Astrocyte (in vitro differentiated cells and primary cell): ENCODE data around the gene MPRIP. TPM values are rescaled to one million over a fixed set of nuclear protein-coding genes. Genes with fewer than 3 reads are reported as not detected.
A peak's percentile ranks its signal among the peaks of the same experiment; 100 is the strongest.

Experiments
- DNase-seq: peaks from one replicate; pipeline ENCODE4 v3.0.0-alpha.2; 2010; ENCODE audit warnings: low read depth
- FAIRE-seq: peaks from 2 replicates; lab custom pipeline; 2011; peaks lifted over from hg19 to GRCh38; lab: Jason Lieb, UNC
- H2AFZ ChIP-seq: 2 replicates; pipeline ENCODE4 v1.6.0; 2012; ENCODE audit warnings: low read depth, low read length, inconsistent platforms
- H3K27ac ChIP-seq: 2 replicates; pipeline ENCODE4 v1.5.1; 2011; ENCODE audit warnings: low read depth, low read length, inconsistent platforms
- H3K27me3 ChIP-seq: 2 replicates; pipeline ENCODE4 v1.6.0; 2011; ENCODE audit warnings: low read length, inconsistent platforms; ENCODE audit not compliant: insufficient read depth
- H3K36me3 ChIP-seq: 2 replicates; pipeline ENCODE4 v1.5.1; 2011; ENCODE audit warnings: low read length, inconsistent platforms; ENCODE audit not compliant: insufficient read depth
- H3K4me1 ChIP-seq: 2 replicates; pipeline ENCODE4 v1.5.1; 2011; ENCODE audit warnings: low read length, inconsistent platforms; ENCODE audit not compliant: insufficient read depth
- H3K4me2 ChIP-seq: 2 replicates; pipeline ENCODE4 v1.6.0; 2012; ENCODE audit warnings: low read length, inconsistent platforms
- H3K4me3 ChIP-seq: 2 replicates; pipeline ENCODE4 v1.5.1; 2011; ENCODE audit warnings: low read depth, mild to moderate bottlenecking, low read length, inconsistent platforms; ENCODE audit not compliant: insufficient read depth
- H3K79me2 ChIP-seq: 2 replicates; pipeline ENCODE4 v1.6.0; 2012; ENCODE audit warnings: mild to moderate bottlenecking, low read length, inconsistent platforms; ENCODE audit not compliant: insufficient read depth
- H3K9ac ChIP-seq: 2 replicates; pipeline ENCODE4 v1.6.0; 2012; ENCODE audit warnings: mild to moderate bottlenecking, low read length, inconsistent platforms
- H3K9me3 ChIP-seq: 2 replicates; pipeline ENCODE4 v1.5.1; 2012; ENCODE audit warnings: low read depth, mild to moderate bottlenecking, low read length, inconsistent platforms; ENCODE audit not compliant: insufficient read depth
- H4K20me1 ChIP-seq: 2 replicates; pipeline ENCODE4 v1.6.0; 2012; ENCODE audit warnings: low read length, inconsistent platforms; ENCODE audit not compliant: insufficient read depth
- H3K27ac Mint-ChIP-seq: one replicate; pipeline ENCODE4 v1.8.0; 2021; ENCODE audit warnings: mild to moderate bottlenecking, mixed read lengths; ENCODE audit not compliant: unreplicated experiment
- H3K27me3 Mint-ChIP-seq: one replicate; pipeline ENCODE4 v1.8.0; 2021; ENCODE audit warnings: low read depth, mixed read lengths; ENCODE audit not compliant: unreplicated experiment
- H3K36me3 Mint-ChIP-seq: one replicate; pipeline ENCODE4 v1.8.0; 2021; ENCODE audit warnings: low read depth, mixed read lengths; ENCODE audit not compliant: unreplicated experiment
- H3K4me1 Mint-ChIP-seq: one replicate; pipeline ENCODE4 v1.8.0; 2021; ENCODE audit warnings: low read depth, mixed read lengths; ENCODE audit not compliant: unreplicated experiment
- H3K4me3 Mint-ChIP-seq: one replicate; pipeline ENCODE4 v1.8.0; 2021; ENCODE audit warnings: mild to moderate bottlenecking, moderate library complexity, mixed read lengths; ENCODE audit not compliant: unreplicated experiment
- H3K9me3 Mint-ChIP-seq: one replicate; pipeline ENCODE4 v1.8.0; 2021; ENCODE audit warnings: mild to moderate bottlenecking, mixed read lengths; ENCODE audit not compliant: unreplicated experiment
- CTCF ChIP-seq: IDR thresholded peaks from 2 replicates; pipeline ENCODE4 v1.5.1; 2011; ENCODE audit warnings: low read depth, mild to moderate bottlenecking, inconsistent platforms, low read length, moderate library complexity; ENCODE audit not compliant: insufficient read depth
- EZH2 ChIP-seq: IDR thresholded peaks from 2 replicates; pipeline ENCODE4 v1.6.1; 2012; ENCODE audit warnings: mild to moderate bottlenecking, low read length, inconsistent platforms; ENCODE audit not compliant: insufficient read depth
- total RNA-seq: library from RNA; stranded (reverse); gene quantifications from 2 replicates; pipeline ENCODE4 v1.2.1, GENCODE V29; 2021

MPRIP gene
- total RNA-seq, 1 donor from 2014 or later: 176 TPM

DNA sequence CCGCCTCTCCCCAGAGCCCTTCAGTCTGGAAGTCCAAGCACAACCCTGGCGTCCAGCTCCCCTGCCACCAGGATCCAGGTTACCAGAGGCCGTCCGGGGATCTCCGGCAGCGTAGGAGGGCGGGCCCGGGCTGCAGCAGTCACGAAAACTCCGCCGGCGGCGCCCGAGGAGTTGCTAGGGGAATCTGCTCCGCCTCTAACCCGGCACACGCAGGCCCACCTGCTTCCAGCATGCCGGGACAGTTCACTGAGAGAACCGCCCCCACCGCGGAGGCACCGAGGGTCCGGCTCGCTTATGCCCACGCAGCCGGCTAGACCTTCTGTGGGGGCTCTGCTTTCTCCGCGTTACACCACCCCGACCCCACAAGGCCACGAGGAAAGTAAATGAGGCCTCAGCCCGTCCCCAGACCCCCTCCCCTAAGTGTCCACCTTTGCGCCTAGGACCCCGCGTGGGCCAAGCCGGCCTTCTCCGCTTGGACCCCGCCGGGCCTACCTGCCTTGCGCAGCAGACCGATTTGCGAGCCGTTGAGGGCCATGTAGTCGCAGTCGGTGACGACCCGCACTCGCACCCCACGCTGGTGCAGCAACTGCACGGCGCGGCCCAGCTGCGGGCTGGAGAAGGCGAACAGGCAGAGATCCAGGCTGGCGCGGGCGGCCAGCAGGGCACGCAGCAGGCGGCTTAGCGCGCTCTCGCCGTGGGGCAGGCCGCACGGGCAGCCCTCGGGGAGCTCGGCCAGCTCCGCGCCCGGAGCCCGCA lies 163.3 kb downstream of the MPRIP start:
- DNase-seq (peak; percentile 30), FAIRE-seq (no peak)
- H3K79me2 ChIP-seq: no peaks in the 10 kb centered on the region
- peak overlapping the region; percentile 93 for H3K4me2 ChIP-seq
- peaks cover 22% of the 10 kb centered on the region for H3K4me1 ChIP-seq
- no peak overlapping the region for H3K4me3 Mint-ChIP-seq
- peak overlapping the region; percentile 63 for H3K4me3 ChIP-seq
- H3K4me1 Mint-ChIP-seq: no peaks in the 10 kb centered on the region
- TF ChIP-seq CTCF (no peak), EZH2 (no peak)
- no peaks in the 10 kb centered on the region for H3K9me3 ChIP-seq
- peaks cover 6% of the 10 kb centered on the region for H3K36me3 Mint-ChIP-seq
- H3K27me3 Mint-ChIP-seq: peaks cover 13% of the 10 kb centered on the region
- no peak overlapping the region for H3K27ac Mint-ChIP-seq
- no peaks in the 10 kb centered on the region for H3K36me3 ChIP-seq
- no peaks in the 10 kb centered on the region for H3K27me3 ChIP-seq
- peaks cover 11% of the 10 kb centered on the region for H4K20me1 ChIP-seq
- H3K27ac ChIP-seq: no peak overlapping the region
- no peaks in the 10 kb centered on the region for H3K9me3 Mint-ChIP-seq
- peak overlapping the region; percentile 76 for H3K9ac ChIP-seq
- peak overlapping the region; percentile 86 for H2AFZ ChIP-seq

- H3K4me1 Mint-ChIP-seq: no peaks in the 10 kb centered on the region
- Histone ChIP-seq H3K4me3 (peak within 1 kb of the TSS; percentile 63), H3K9ac (peak within 1 kb of the TSS; percentile 76), H3K79me2 (no peaks in the 10 kb centered on the region), H3K27me3 (no peaks in the 10 kb centered on the region), H3K27ac (no peak within 1 kb of the TSS), H2AFZ (peak within 1 kb of the TSS; percentile 86), H3K36me3 (no peaks in the 10 kb centered on the region), H4K20me1 (peaks cover 15% of the 10 kb centered on the region), H3K4me1 (peaks cover 22% of the 10 kb centered on the region), H3K9me3 (no peaks in the 10 kb centered on the region), H3K4me2 (peak within 1 kb of the TSS; percentile 93)
- peaks cover 13% of the 10 kb centered on the region for H3K27me3 Mint-ChIP-seq
- H3K27ac Mint-ChIP-seq: no peak within 1 kb of the TSS
- H3K36me3 Mint-ChIP-seq: peaks cover 9% of the 10 kb centered on the region
- FAIRE-seq: no peak
- no peaks in the 10 kb centered on the region for H3K9me3 Mint-ChIP-seq
- no peak for TF ChIP-seq EZH2
- TF ChIP-seq CTCF: no peak
- DNase-seq: peak; percentile 23
- H3K4me3 Mint-ChIP-seq: no peak within 1 kb of the TSS
Observed at GRCh38 chr17:17206124-17206912, 164.1 kb downstream of the MPRIP start, which contains the start of gene PLD6. PLD6 (minus strand) TSS chr17:17206333; CDS start chr17:17206286, 47 bp downstream.
